TTC549 (cell line): ENCODE measurements around the gene NTMT1.

Source experiments
- FAIRE-seq: peaks from 2 replicates; lab custom pipeline; 2012; peaks lifted over from hg19 to GRCh38; lab: Jason Lieb, UNC

NTMT1 gene

DNA sequence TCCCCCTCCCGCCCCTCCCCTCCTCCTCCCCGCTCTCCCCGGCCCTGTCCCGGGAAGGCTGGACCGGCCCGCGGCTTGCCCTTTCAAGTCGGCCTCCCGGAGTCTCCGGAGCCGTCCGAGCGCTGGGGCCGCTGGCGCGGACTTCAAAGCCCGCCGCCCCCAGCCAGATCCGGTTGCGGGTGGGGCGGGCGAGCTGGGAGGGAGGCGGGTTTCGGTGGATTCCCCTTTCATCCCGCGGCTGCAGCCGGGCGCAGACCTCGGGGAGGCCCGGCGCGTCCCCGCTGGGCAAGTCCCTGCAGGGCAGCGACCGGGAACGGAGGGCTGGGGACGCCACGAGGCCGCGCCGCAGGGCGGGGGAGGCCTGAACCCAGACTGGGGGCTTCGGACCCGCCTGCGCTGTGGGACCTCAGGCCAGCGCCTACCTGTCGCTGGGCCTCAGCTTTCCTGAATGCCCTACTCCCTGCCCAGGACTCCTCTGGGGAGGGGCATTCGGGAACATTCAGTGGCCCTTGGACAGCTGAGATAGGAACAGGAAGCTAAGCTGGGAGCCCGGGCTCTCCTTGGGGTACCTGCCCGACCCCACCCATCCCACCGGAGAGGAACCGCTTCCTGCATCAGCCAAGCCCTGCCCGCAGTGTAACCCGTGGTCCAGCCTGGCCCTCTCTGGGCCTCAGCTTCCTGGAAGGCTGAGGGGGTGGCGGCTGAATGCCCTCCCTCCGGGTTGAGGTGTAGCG lies 28.4 kb upstream of the NTMT1 start:
- no peak for FAIRE-seq

GRCh38 chr9:129598089-129598596 lies 27.8 kb upstream of the NTMT1 start:
- no peak for FAIRE-seq

- no peak for FAIRE-seq
Measured at GRCh38 chr9:129601082-129601674, 24.8 kb upstream of the NTMT1 start.

DNA sequence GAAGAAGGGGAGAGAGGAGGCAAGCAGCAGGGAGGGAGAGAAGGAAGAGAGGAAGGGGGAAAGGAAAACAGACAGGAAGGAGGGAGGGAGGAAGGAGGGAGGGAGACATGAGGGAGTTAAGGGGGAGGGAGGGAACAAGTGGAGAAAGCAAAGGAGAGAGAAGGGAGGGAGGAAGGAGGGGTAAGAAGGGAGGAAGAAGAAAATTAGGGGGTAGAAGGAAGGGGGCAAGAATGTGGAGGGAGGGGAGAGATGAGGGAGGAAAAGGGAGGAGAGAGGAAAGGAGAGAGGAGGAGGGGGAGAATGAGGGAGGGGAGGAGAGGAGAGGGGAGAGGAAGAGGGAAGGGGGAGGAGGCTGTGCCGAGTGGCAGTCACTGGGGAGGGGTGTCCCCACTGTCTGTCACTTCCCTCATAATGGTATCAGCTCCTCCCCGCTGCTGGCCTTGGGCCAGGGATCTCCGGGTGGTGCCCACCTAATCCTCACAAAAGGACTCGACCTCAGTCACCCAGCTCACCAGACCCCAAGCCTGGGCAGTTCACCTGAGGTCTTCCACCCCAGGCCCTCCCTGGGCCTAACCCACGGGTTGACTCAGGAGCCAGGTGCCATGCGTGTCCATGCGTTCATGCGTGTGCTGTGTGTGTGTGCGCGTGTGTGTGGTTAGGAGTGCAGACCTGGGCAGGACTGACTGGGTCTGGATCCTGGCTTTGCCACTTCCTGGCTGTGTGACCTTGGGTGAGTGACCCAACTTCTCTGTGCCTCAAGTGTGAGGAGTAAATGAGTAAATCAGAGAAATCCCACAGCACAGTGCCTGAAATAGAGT lies 23.2 kb upstream of the NTMT1 start:
- FAIRE-seq, result no peak

DNA sequence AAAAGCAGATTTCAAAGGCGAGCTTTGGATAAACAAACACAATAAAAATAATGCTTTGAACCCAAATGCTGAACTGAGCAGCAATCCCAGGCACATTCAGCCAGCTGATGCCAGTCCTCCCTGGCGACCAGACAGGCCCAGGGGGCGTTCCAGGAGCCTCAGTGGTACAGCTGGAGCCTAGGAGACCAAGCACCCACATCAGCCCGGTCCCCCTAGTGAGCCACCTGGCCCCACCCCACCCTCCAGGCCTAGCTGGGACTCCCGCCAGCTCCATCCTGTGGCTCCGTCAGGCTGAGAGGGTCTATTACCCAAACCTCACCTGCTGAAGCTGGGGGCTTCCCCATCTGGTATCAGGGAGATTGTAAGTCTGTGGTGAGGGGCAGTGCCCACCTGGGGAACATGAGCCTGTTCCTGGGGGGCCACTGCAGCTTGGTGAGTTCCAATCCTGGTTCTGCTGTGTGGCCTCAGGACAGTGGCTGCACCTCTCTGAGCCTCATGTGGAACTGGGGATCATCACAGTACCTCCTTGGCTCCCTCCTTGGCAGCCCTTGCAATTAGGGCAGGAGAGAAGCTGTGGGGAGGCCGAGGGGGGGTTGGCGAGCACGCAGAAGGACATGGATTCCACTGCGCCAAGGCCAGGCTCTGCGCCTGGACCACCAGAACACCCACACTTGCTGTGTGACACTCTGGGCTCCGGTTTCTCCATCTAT lies 21.8 kb upstream of the NTMT1 start:
- no peak for FAIRE-seq

DNA sequence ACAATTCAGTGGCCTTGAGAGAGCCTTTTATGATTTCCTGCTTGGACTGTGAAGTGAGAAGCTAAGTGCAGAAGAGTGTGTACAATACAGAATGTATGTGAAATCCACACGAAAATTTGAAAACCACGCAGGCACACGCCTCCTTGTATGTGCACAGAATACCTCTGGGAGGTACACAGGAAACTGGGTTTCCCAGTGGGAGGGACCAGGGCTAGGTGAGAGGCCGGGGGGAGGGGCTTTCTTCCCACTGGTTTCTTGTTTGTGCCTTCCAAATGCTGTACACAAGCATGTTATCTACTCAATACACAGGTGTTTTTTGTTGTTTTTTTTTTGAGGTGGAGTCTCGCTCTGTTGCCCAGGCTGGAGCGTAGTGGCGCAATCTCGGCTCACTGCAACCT lies 21.2 kb upstream of the NTMT1 start:
- FAIRE-seq, result no peak

GRCh38 chr9:129606161-129607026 lies 19.6 kb upstream of the NTMT1 start:
- FAIRE-seq, result no peak

GRCh38 chr9:129607027-129607387 lies 19.0 kb upstream of the NTMT1 start:
- no peak for FAIRE-seq

- no peak for FAIRE-seq
Measured at GRCh38 chr9:129608561-129609481, 17.1 kb upstream of the NTMT1 start.

DNA sequence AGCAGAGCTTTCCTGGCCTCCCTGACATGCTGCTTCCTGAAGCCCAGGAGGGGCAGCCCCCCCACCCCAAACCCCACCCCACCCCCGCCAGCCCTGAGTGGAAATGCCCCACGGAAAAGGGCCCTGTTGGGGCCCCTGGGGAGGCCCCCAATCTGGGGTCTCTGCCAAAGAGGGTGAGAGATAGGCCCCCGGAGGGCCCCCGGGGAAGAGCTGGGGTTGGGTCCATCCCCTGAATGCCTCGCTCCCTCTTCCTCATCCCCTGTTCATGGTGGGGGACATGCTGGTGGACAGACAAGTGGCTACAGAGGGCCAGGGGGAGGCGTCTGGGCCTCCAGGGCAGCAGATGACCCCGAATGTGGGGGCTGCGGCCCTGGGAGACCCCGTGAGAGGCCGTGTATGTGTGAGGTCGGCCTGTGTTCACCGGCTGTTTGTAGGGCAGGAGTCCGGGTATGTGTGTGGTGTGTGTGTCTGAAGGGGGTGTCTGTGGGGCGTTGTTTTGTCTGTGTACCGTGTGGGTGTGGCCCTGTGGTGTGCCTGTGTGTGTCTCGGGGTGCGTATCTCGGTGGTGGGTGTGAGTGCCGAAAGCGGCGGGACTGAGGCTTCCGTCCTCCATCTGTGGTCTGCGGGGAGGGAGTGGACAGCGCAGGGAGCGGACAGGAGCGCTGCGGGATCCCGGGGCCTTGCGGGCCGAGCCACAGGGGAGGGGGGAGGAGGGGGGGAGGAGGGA lies 16.3 kb upstream of the NTMT1 start:
- FAIRE-seq, result no peak

DNA sequence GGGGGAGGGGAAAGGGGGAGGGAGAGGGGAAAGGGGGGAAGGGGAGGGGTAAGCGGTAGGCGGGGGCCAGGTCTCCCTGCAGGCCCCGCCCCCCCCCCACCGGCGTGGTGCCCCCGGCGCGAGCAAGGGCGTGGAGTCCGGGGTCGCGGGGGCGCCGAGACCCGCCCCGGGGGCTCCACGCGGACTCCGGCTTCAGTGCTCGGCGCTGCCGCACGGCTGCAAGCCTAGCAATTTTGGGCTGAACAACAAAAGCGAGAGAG lies 15.8 kb upstream of the NTMT1 start:
- no peak for FAIRE-seq

DNA sequence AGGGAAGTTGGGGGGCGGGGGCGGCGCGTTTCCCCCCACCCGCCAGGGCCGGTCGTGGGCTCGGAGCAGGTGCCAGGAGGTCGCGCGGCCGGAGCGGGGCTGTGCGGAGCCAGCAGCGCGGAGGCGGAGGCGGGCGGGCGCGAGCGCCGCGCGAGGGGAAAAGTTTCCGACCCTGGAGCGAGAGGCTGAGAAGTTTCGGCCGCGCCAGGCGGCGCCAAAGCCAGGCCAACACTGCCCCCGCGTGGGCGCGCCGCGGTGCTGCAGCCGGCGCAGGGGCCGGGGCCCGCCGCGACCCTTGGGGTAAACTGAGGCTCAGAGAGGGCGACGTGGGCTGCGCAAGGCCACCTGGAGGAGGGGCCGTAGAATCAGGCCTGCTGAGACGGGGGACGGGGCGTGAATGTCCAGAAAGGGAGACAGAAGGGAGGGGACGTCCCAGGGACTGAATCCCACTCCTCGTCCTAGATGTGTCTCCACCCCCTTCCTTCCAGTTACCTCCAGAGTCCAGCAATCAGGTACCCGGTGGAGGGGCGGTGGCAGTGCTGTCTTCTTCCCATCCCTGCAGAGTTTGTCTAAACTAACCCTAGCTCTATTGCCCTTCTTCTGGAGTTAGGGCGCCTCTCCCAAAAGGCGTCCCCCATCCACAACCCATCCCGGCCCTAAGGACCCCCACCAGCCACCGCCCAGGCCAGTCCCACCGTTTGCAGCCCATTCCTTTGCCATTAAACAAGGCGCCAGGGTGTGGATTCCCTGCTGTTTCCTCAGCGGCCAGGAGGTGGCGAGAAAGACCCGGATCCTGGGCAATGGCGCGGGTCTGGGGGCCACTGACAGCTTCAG lies 15.3 kb upstream of the NTMT1 start:
- FAIRE-seq, result no peak

GRCh38 chr9:129611307-129611800 lies 14.6 kb upstream of the NTMT1 start:
- no peak for FAIRE-seq

DNA sequence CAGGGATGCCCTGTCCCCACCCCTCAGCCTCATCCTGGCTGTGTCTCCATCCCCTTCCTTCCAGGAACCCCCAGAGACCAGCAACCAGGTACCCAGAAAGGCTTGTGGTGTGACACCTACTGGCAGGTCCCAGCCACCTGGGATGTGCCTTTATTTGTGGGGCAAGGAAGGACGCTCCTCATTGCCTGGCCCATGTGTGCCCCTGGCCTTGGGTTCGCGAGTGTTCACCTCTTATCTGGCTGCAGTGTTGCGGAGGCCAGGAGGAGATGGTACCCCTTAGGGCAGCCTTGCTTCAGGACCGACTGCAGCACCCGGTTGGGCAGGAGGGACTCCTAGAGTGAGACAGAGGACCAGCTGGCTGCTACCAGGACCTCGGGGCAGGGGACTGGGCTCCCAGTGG lies 13.8 kb upstream of the NTMT1 start:
- no peak for FAIRE-seq

GRCh38 chr9:129612815-129613519 lies 13.0 kb upstream of the NTMT1 start:
- no peak for FAIRE-seq

DNA sequence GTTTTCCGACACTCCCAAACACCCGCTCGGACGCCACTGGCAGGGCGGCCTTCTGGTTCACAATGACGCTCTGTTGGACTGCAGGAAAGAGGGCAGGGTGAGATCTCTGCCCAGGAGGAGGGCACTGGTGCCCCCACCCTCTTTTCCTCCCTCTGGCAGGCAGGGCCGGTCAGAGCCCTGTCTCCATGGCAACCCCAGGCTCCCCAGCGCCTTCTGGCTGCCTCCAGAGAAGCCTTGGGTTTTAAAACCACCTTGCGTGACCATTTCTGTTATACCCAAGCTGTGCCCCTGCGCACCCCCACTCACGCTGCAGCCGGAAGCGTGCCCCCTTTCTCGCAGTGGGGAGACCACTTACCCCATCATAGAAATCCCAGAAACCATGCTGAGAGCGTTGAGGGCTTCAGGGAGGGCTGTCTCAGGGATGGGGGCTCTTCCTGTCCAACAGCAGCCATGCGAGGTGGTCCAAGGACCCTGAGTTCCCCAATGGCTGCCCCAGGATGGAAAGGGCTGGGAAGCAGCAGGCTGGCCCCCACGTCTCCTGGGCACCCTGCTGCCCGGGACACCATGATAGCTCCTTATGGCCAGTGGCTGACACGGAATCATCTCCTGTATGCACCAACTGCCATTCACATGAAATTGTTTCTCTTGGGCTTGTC lies 12.3 kb upstream of the NTMT1 start:
- no peak for FAIRE-seq

- FAIRE-seq, result no peak
Measured at GRCh38 chr9:129614932-129615331, 11.0 kb upstream of the NTMT1 start.
